HEK293T (cell line): ENCODE results near the gene ZFP2.

ENCODE experiments used
- ARNT ChIP-seq: fragments of 450-650 bp; IDR thresholded peaks from 2 replicates; pipeline ENCODE4 v1.6.1; 2017; ENCODE audit warnings: mild to moderate bottlenecking
- BHLHE40 ChIP-seq: fragments of 450-650 bp; IDR thresholded peaks from 2 replicates; pipeline ENCODE4 v1.6.1; 2016; ENCODE audit warnings: mild to moderate bottlenecking, moderate library complexity, borderline replicate concordance
- CTBP1 ChIP-seq: fragments of 450-650 bp; IDR thresholded peaks from 2 replicates; pipeline ENCODE4 v1.6.1; 2016; ENCODE audit warnings: borderline replicate concordance
- ELF4 ChIP-seq: fragments of 450-650 bp; IDR thresholded peaks from 2 replicates; pipeline ENCODE4 v1.6.1; 2017; ENCODE audit warnings: antibody characterized with exemption
- FOXA1 ChIP-seq: fragments of 450-650 bp; IDR thresholded peaks from 2 replicates; pipeline ENCODE4 v1.6.1; 2016; ENCODE audit warnings: mild to moderate bottlenecking
- FOXK2 ChIP-seq: fragments of 450-650 bp; IDR thresholded peaks from 2 replicates; pipeline ENCODE4 v1.6.1; 2016; ENCODE audit warnings: mild to moderate bottlenecking
- FOXM1 ChIP-seq: fragments of 450-650 bp; IDR thresholded peaks from 2 replicates; pipeline ENCODE4 v1.6.1; 2017; ENCODE audit warnings: mild to moderate bottlenecking, borderline replicate concordance
- HDGF ChIP-seq: fragments of 450-650 bp; IDR thresholded peaks from 2 replicates; pipeline ENCODE4 v1.6.1; 2017; ENCODE audit warnings: antibody characterized with exemption, borderline replicate concordance
- L3MBTL2 ChIP-seq: fragments of 450-650 bp; conservative IDR thresholded peaks from 2 replicates; pipeline ENCODE4 v1.6.1; 2016; ENCODE audit warnings: mild to moderate bottlenecking
- LEF1 ChIP-seq: fragments of 450-650 bp; IDR thresholded peaks from 2 replicates; pipeline ENCODE4 v1.6.1; 2017; ENCODE audit warnings: mild to moderate bottlenecking, borderline replicate concordance
- NFRKB ChIP-seq: fragments of 450-650 bp; IDR thresholded peaks from 2 replicates; pipeline ENCODE4 v1.6.1; 2016; ENCODE audit warnings: mild to moderate bottlenecking, moderate library complexity
- SP1 ChIP-seq: fragments of 450-650 bp; IDR thresholded peaks from 2 replicates; pipeline ENCODE4 v1.6.1; 2017
- SUZ12 ChIP-seq: fragments of 450-650 bp; IDR thresholded peaks from 2 replicates; pipeline ENCODE4 v1.6.1; 2016; ENCODE audit warnings: mild to moderate bottlenecking
- ZNF384 ChIP-seq: fragments of 450-650 bp; IDR thresholded peaks from 2 replicates; pipeline ENCODE4 v1.6.1; 2016

DNA sequence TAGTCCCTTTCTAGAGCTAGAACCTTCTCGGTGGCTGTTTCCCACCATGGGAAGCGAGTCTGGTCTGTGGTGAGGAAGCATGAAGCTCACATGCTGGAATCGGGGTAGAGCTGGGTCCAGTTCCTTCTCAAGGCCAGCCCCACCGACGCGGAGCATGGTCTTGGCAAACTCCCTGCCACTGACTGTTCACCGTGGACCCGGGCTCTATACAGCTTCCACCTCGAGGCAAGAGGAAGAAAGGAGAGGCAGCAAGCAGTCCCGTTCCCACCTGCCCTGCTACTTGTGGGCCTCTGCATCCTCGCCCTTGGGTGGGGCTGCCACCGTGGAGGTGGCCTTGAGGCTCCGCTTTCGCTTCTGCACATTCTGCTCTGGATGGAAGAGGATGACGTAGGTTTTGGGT lies 85.7 kb downstream of the ZFP2 start:
- TF ChIP-seq ZNF384: no peak
- TF ChIP-seq ELF4: no peak
- TF ChIP-seq FOXM1: no peak
- TF ChIP-seq LEF1: no peak
- TF ChIP-seq HDGF: no peak
- no peak for TF ChIP-seq BHLHE40
- no peak for TF ChIP-seq ARNT
- no peak for TF ChIP-seq FOXA1
- no peak for TF ChIP-seq FOXK2
- TF ChIP-seq L3MBTL2: no peak
- TF ChIP-seq NFRKB: no peak
- no peak for TF ChIP-seq CTBP1
- no peak for TF ChIP-seq SP1
- TF ChIP-seq SUZ12: no peak
